Measurements from ENCODE around the gene DTX3. TPM values are rescaled to one million over a fixed set of nuclear protein-coding genes. Genes with fewer than 3 reads are reported as not detected.

The DTX3 gene
- total RNA-seq, 1 experiment from 2014 or later = 21.9 TPM

DNA sequence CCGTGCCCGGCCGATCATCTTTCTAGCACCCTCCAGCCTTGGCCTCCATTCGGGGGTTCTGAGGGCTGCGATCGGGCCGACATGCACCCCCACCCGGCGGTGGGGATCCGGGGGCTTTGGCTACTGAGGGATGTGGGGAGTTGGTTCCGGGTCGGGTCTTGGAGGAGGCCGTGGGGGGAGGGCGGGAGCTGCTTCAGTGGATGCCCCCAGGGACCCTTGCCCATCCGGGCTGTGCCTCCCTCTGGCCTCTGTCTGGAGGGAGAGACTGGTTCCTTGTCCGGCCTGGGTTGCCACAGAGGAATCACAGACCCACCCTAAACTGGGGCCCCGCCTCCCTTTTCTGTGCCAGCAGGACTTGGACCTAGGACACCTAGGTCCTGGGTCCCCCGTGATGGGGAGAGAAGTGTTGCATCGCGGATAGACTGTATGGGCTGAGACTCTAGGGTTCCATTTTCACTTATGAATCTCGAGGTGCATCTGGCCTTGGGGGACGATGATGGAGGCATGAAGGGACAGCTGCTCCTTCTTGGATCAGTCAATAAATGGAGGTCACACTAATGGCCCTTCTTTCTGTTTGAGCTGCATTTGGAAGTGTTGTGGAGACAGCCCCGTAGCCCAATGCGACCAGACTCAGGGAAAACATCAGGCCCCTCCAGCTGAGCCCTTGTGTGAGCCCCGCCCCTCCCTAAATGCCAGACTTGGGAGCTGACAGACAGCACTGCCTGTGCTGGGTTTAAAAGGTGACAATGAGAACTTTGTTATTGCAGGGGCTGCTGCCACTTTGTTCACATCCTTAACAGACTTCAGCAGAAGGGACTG lies 577 bp downstream of the DTX3 start:
- in situ Hi-C loops (cut with HindIII; ENCODE audit: low sequenced_read_pairs) = no loop called here
- DNase-seq (ENCODE audit: low spot score) = peak; percentile 63

DNA sequence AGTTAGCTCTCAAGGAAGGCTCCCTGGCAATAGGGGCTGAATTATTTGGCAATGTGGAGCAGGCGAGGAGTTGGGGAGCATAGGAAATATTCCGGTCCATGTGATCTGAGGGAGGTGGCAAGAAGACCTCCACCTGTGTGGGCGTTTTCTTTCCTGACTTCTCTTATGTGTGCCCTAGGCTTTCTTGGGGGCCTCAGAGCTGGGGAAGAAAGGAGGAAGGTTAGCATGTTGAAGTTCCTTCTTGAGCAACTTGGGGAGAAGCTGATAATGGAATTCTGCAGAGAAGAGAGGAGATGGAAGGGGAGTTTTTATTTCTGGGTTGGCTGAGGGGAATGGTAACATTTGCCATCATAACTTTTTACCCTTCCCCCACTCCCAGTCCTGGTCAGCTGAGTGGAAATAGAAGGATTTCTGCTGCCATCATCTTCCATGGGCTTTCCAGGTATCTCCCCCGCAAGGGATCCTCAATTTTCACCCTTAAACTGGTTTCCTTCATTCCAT lies 1.2 kb downstream of the DTX3 start:
- in situ Hi-C loops (cut with HindIII; ENCODE audit: low sequenced_read_pairs) = no loop called here
- DNase-seq (ENCODE audit: low spot score) = no peak

DNA sequence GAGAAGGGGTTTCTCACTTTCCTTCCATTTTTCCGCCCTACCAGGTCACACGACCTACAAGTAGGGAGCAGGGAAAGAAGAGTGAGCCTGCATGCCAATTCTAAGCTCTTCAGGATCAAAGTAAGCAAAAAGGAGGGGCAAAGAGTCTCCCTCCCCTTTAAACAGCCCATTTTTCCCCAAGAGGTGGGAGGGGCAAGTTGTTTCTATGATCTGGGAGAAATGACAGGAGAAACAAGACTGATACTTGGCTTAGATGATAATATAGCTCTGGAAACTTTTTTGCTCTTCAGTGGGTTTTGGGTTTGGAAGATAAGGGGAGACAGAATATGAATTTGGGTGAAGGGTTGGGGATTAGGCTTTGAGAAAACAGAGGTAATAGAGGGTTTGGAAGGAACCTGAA lies 1.8 kb downstream of the DTX3 start:
- DNase-seq (ENCODE audit: low spot score) = no peak
- in situ Hi-C loops (cut with HindIII; ENCODE audit: low sequenced_read_pairs) = no loop called here

DNA sequence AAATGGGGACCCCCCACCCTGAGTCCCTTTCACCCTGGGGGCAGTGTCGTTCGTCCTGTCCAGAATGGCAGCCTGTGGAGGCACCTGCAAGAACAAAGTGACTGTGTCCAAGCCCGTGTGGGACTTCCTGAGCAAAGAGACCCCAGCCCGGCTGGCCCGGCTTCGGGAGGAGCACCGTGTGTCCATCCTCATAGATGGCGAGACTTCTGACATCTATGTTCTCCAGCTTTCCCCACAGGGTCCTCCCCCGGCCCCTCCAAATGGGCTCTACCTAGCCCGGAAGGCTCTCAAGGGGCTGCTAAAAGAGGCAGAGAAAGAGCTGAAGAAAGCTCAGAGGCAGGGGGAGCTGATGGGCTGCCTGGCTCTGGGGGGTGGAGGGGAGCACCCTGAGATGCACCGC lies 2.2 kb downstream of the DTX3 start:
- in situ Hi-C loops (cut with HindIII; ENCODE audit: low sequenced_read_pairs) = no loop called here
- no peak for DNase-seq (ENCODE audit: low spot score)

DNA sequence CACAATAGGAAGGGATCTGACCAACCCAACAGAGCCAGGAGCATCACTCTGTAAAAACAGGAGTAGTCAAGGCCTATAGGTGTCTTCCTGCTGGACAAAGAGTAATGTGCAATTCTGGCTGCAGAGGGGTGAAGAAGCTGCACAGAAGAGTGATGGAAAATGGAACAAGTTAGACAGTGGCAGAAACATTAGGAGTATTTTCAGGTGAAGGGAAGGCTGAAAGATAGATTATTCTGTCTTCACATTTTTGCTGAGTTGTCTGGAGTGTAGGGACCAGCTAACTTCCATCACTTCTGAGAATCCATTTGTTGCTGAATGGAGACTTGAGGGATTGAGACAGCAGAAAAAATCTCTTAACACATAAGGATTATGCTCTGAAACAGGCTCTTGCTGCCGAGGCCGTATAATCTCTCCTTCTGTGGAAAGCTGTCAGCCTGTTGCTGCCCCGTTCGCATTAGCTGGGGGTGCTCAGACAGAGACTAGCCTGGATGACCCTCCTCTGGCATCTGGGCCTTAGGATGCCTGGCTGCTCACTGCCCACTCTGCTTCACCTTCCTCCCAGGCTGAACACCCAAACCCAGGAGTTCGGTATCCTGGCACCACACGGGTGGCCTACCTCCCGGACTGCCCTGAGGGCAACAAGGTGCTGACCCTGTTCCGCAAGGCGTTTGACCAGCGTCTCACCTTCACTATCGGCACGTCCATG lies 3.5 kb downstream of the DTX3 start:
- no peak for DNase-seq (ENCODE audit: low spot score)
- in situ Hi-C loops (cut with HindIII; ENCODE audit: low sequenced_read_pairs) = no loop called here

- in situ Hi-C loops (cut with HindIII; ENCODE audit: low sequenced_read_pairs) = no loop called here
- DNase-seq (ENCODE audit: low spot score) = no peak
Observed at GRCh38 chr12:57609101-57609780, 4.6 kb downstream of the DTX3 start.

DNA sequence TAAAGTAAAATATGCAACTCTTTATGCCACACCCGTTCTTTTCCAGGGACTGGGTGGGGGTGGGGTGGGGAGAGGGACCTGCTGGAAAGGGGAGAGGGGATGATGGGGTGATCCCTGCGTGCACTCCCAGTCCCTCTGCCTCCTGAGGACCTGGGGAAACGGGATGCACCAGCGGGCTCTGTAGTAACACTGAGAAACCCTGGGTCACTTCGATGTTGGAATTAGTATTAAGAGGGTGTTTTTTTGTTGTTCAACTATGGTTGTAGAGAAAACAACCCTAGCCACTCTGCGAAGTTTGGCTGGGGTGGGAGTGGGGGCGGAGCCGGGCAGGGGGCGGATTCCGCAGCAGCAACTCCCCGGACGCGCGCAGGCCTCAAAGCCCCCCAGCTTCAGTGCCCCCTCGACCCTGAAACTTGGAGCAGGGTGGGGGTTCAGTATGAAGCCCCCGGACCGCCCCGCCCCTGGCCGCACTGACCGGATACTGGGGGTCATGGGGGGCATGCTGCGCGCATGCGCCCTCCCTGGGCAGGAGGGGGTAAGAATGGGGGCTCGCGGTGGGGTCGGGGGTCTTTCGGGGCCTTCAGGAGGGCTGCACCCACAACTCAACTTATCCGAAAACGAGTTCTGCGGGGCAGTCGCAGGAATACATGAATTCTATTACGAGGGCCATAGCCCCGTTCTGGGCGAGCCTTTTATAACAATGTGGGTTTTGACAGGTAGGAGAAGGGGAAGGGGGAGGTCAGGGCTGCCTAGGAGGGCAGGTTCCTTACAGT lies 5.3 kb downstream of the DTX3 start:
- in situ Hi-C loops (cut with HindIII; ENCODE audit: low sequenced_read_pairs) = no loop called here
- no peak for DNase-seq (ENCODE audit: low spot score)

- DNase-seq (ENCODE audit: low spot score) = no peak
- in situ Hi-C loops (cut with HindIII; ENCODE audit: low sequenced_read_pairs) = no loop called here
Observed at GRCh38 chr12:57610554-57611107, 6.0 kb downstream of the DTX3 start.

- DNase-seq (ENCODE audit: low spot score) = peak; percentile 84
- in situ Hi-C loops (cut with HindIII; ENCODE audit: low sequenced_read_pairs) = no loop called here
Observed at GRCh38 chr12:57611108-57611826, 6.6 kb downstream of the DTX3 start, which contains the start of gene ARHGEF25. Gene ARHGEF25 (plus strand): TSS chr12:57611435. CDS start chr12:57611895, 460 bp downstream.

DNA sequence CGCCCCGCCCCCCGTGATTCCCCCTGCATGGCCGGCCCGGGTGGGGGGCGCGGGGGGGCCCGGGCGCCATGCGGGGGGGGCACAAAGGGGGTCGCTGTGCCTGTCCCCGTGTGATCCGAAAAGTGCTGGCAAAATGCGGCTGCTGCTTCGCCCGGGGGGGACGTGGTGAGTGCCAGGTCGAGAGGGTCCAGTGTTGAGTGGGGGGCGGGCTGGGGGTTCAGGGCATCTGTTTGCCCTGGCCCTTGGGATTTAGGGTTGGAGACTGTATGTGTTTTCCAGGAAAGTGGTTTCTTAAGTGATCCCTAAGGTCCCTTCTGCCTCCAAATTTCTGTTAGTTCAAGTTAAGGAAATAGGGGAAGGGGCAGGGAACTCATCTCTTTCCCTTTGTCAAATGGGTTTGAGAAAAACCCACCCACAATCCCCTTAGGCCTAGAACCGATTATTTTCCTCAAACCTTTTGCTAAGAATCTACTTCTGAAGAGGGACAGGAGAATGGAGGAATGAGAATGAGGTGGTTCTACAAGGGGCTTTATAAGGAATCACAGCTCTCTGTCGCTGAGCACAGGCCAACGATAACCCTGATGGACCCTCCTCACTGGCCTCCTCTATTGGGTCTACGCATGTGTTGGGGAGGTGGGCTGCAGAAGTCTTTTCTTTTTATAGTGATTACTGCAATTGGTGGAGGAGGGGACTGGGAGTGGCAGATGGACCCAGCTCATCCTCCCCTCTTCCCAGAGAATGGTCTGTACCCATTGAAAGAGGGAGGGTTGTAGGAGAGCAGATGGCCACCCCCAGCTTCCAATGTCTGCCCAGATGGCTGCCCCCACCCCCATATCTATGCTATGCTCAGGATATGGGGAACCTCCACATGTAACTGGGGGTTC lies 7.4 kb downstream of the DTX3 start:
- in situ Hi-C loops (cut with HindIII; ENCODE audit: low sequenced_read_pairs) = no loop called here
- peak; percentile 89 for DNase-seq (ENCODE audit: low spot score)

DNA sequence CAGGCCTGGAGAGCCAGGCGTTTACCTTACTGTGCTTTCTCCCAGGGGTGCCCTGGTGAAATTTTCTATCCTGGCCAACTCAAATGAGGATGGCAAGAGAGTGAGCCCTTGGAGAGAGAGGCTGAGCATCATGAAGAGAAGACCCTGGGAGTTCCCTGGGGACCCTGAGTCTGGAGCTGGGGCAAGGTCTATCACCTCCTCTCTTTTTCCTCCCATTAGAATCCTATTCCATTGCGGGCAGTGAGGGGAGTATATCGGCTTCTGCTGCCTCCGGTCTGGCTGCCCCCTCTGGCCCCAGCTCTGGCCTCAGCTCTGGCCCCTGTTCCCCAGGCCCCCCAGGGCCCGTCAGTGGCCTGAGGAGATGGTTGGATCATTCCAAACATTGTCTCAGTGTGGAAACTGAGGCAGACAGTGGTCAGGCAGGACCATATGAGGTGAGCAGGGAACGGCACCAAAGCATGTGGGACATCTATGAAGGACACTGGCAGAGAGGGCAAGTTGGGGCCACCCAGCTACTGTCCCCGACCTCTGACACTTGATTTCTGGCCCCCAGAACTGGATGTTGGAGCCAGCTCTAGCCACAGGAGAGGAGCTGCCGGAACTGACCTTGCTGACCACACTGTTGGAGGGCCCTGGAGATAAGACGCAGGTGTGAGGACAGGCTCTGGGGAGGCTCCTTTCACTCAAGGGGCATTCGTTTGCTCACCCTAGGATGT lies 8.2 kb downstream of the DTX3 start:
- no peak for DNase-seq (ENCODE audit: low spot score)
- in situ Hi-C loops (cut with HindIII; ENCODE audit: low sequenced_read_pairs) = no loop called here

GRCh38 chr12:57613427-57614109 lies 8.9 kb downstream of the DTX3 start:
- no peak for DNase-seq (ENCODE audit: low spot score)
- in situ Hi-C loops (cut with HindIII; ENCODE audit: low sequenced_read_pairs) = no loop called here

DNA sequence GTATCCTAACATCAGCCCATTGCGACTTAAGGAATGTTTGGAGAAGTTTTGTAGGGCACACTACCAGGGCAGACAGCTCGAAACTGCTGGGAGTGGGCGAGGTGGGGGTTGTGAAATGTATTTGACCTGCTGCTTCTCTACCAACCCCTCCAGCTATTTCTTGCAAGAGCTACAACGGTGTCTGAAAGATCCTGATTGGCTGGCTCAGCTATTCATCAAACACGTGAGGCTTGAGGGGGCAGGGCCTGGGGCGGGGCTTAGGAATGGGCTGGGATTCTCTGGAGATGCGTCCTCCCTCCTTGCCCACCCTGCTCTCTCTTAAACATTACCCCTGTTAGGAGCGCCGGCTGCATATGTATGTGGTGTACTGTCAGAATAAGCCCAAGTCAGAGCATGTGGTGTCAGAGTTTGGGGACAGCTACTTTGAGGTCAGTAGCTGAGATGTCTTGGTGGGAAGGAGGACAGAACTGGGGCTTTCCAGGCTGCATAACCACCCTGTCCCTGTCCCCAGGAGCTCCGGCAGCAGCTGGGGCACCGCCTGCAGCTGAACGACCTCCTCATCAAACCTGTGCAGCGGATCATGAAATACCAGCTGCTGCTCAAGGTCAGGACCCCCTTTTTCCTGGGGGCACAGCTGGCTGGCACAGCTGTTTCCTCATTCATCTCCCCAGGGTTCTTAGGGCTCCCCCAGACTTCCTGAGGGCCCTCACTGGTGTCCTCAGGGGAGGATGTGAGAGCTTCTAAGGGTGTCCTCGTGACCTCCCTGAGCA lies 9.7 kb downstream of the DTX3 start:
- in situ Hi-C loops (cut with HindIII; ENCODE audit: low sequenced_read_pairs) = no loop called here
- peak; percentile 77 for DNase-seq (ENCODE audit: low spot score)

DNA sequence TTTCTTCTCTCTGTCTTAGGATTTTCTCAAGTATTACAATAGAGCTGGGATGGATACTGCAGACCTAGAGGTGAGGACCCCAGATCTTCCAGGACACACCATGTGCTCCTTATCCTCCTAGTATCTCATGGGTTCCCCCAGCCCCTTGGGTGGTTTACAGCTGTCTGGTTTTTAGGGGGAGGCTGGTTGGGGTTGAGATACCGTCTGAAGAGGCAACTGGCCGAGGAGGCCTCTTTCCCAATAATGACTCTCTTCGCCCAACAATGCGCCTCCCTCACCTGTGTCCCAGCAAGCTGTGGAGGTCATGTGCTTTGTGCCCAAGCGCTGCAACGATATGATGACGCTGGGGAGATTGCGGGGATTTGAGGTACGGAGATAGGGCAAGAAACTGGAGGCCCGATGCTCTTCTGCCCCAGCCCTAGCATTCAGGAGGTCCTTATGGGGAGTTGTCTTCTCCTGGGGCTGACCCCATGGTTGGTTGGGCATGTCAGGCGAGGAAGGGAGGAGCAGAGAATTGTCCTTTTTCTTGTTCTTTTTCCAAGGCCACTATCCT lies 10.4 kb downstream of the DTX3 start:
- DNase-seq (ENCODE audit: low spot score) = no peak
- in situ Hi-C loops (cut with HindIII; ENCODE audit: low sequenced_read_pairs) = no loop called here

DNA sequence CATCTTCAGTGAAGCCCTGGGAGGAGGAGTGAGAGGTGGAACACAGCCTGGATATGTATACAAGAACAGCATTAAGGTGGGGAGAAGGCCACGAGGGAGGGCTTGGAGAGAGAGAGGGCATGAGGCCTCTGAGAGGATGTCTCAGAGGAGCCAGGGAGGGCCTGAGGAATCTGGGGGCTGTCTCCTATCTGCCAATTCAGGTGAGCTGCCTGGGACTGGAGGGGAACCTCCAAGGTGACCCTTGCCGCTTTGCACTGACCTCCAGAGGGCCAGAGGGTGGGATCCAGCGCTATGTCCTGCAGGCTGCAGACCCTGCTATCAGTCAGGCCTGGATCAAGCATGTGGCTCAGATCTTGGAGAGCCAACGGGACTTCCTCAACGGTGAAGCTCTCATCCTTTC lies 11.0 kb downstream of the DTX3 start:
- no peak for DNase-seq (ENCODE audit: low spot score)
- in situ Hi-C loops (cut with HindIII; ENCODE audit: low sequenced_read_pairs) = no loop called here

All from G401 (cell line).